HEK293 (cell line): ENCODE results near the gene VN1R4.
"Not testable (repeated sequence)": the region's sequence is repeated elsewhere in the genome, so short reads cannot be mapped to it uniquely, and the experiment has no call there.

ENCODE experiments used
- CTCF ChIA-PET: fragments of 350-600 bp; formaldehyde crosslinking; extraction: SDS; loops from one replicate; lab custom pipeline; 2021; ENCODE audit warnings: antibody characterized with exemption; lab: Yijun Ruan, JAX
- POLR2A ChIA-PET: fragments of 300-600 bp; formaldehyde crosslinking; extraction: SDS; loops from one replicate; lab custom pipeline; 2020; ENCODE audit warnings: antibody characterized with exemption, inconsistent platforms; lab: Yijun Ruan, JAX
- H3K27ac ChIP-seq: fragments of 200-500 bp; sonication (Bioruptor generic); 2 replicates; pipeline ENCODE4 v1.5.1; 2014; ENCODE audit warnings: low read depth, low read length, control low read depth, inconsistent platforms; ENCODE audit errors: extremely low read depth
- H3K36me3 ChIP-seq, 2 experiments: fragments of 200-500 bp in 1 of 2; sonication (Bioruptor generic) in 1 of 2; 1 replicate in 1 of 2; 2 replicates in 1 of 2; pipeline ENCODE4 v1.5.1; 2014 to 2017; ENCODE audit warnings: inconsistent platforms in 2 of 2, low read length in 2 of 2; ENCODE audit not compliant: control insufficient read depth in 2 of 2, insufficient read depth in 1 of 2
- H3K4me1 ChIP-seq: fragments of 200-500 bp; sonication (Bioruptor generic); 2 replicates; pipeline ENCODE4 v1.5.1; 2014; ENCODE audit warnings: mild to moderate bottlenecking, low read length, inconsistent platforms; ENCODE audit not compliant: control insufficient read depth, insufficient read depth
- H3K4me3 ChIP-seq: 2 replicates; pipeline ENCODE4 v1.5.1; 2011; ENCODE audit warnings: low read depth, mild to moderate bottlenecking, control low read depth, low read length, moderate library complexity
- H3K9me3 ChIP-seq: fragments of 200-500 bp; sonication (Bioruptor generic); 2 replicates; pipeline ENCODE4 v1.5.1; 2014; ENCODE audit warnings: low read depth, low read length, inconsistent platforms; ENCODE audit not compliant: control insufficient read depth, insufficient read depth
- GLIS2 ChIP-seq: fragments of 450-650 bp; formaldehyde crosslinking; IDR thresholded peaks from 2 replicates; pipeline ENCODE4 v1.5.1; 2016; ENCODE audit warnings: missing biosample characterization, missing genetic modification characterization
- KLF17 ChIP-seq: fragments of 450-650 bp; formaldehyde crosslinking; IDR thresholded peaks from 2 replicates; pipeline ENCODE4 v1.5.1; 2016; ENCODE audit warnings: missing biosample characterization, missing genetic modification characterization
- RBAK ChIP-seq: fragments of 450-650 bp; formaldehyde crosslinking; IDR thresholded peaks from 2 replicates; pipeline ENCODE4 v1.5.1; 2016; ENCODE audit warnings: missing biosample characterization, missing genetic modification characterization
- SP2 ChIP-seq: fragments of 450-650 bp; formaldehyde crosslinking; IDR thresholded peaks from 2 replicates; pipeline ENCODE4 v1.5.1; 2016; ENCODE audit warnings: missing biosample characterization, missing genetic modification characterization
- SP3 ChIP-seq: fragments of 450-650 bp; formaldehyde crosslinking; IDR thresholded peaks from 2 replicates; pipeline ENCODE4 v1.5.1; 2016; ENCODE audit warnings: missing biosample characterization, missing genetic modification characterization
- ZNF140 ChIP-seq: fragments of 450-650 bp; formaldehyde crosslinking; IDR thresholded peaks from 2 replicates; pipeline ENCODE4 v1.5.1; 2016; ENCODE audit warnings: missing biosample characterization, missing genetic modification characterization
- ZNF184 ChIP-seq: fragments of 450-650 bp; IDR thresholded peaks from 2 replicates; pipeline ENCODE4 v1.5.1; 2018; ENCODE audit warnings: missing biosample characterization, mild to moderate bottlenecking, missing genetic modification characterization
- ZNF280C ChIP-seq: fragments of 450-650 bp; formaldehyde crosslinking; IDR thresholded peaks from 2 replicates; pipeline ENCODE4 v1.5.1; 2016; ENCODE audit warnings: missing biosample characterization, missing genetic modification characterization
- ZNF394 ChIP-seq: fragments of 450-650 bp; formaldehyde crosslinking; IDR thresholded peaks from 2 replicates; pipeline ENCODE4 v1.5.1; 2016; ENCODE audit warnings: missing biosample characterization, missing genetic modification characterization, mild to moderate bottlenecking, moderate library complexity, borderline replicate concordance
- ZNF423 ChIP-seq: fragments of 450-650 bp; formaldehyde crosslinking; IDR thresholded peaks from 2 replicates; pipeline ENCODE4 v1.5.1; 2016; ENCODE audit warnings: missing biosample characterization, missing genetic modification characterization
- ZNF426 ChIP-seq: fragments of 450-650 bp; formaldehyde crosslinking; IDR thresholded peaks from 2 replicates; pipeline ENCODE4 v1.5.1; 2017; ENCODE audit warnings: missing biosample characterization, missing genetic modification characterization, mild to moderate bottlenecking, inconsistent platforms, moderate library complexity
- ZNF48 ChIP-seq: fragments of 450-650 bp; formaldehyde crosslinking; IDR thresholded peaks from 2 replicates; pipeline ENCODE4 v1.5.1; 2016; ENCODE audit warnings: missing biosample characterization, missing genetic modification characterization
- ZNF544 ChIP-seq: fragments of 450-650 bp; formaldehyde crosslinking; IDR thresholded peaks from 2 replicates; pipeline ENCODE4 v1.5.0; 2017; ENCODE audit warnings: missing biosample characterization, missing genetic modification characterization
- ZNF610 ChIP-seq: fragments of 450-650 bp; formaldehyde crosslinking; IDR thresholded peaks from 2 replicates; pipeline ENCODE4 v1.5.1; 2016; ENCODE audit warnings: missing biosample characterization, missing genetic modification characterization, borderline replicate concordance
- ZNF626 ChIP-seq: fragments of 450-650 bp; sonication (Bioruptor Pico); formaldehyde crosslinking; IDR thresholded peaks from 2 replicates; pipeline ENCODE4 v1.5.1; 2018; ENCODE audit warnings: missing biosample characterization, missing genetic modification characterization, inconsistent platforms
- ZNF658 ChIP-seq: fragments of 450-650 bp; formaldehyde crosslinking; IDR thresholded peaks from 2 replicates; pipeline ENCODE4; 2016; ENCODE audit warnings: missing biosample characterization, missing genetic modification characterization
- ZNF677 ChIP-seq: fragments of 450-650 bp; IDR thresholded peaks from 2 replicates; pipeline ENCODE4 v1.5.0; 2018; ENCODE audit warnings: missing biosample characterization, mild to moderate bottlenecking, missing genetic modification characterization, moderate library complexity
- ZNF707 ChIP-seq: fragments of 450-650 bp; formaldehyde crosslinking; IDR thresholded peaks from 2 replicates; pipeline ENCODE4 v1.5.1; 2016; ENCODE audit warnings: missing biosample characterization, missing genetic modification characterization
- ZNF768 ChIP-seq: fragments of 450-650 bp; formaldehyde crosslinking; IDR thresholded peaks from 2 replicates; pipeline ENCODE4 v1.5.1; 2018; ENCODE audit warnings: missing biosample characterization, mild to moderate bottlenecking, missing genetic modification characterization
- ZNF785 ChIP-seq: fragments of 450-650 bp; formaldehyde crosslinking; IDR thresholded peaks from 2 replicates; pipeline ENCODE4 v1.5.1; 2016; ENCODE audit warnings: missing biosample characterization, missing genetic modification characterization

Gene VN1R4

GRCh38 chr19:53290758-53291549, 23.4 kb upstream of the VN1R4 start (continued):
- TF ChIP-seq ZNF280C (tag by site-specific recombination) (no peak), ZNF768 (tag by site-specific recombination) (no peak), ZNF658 (tag by site-specific recombination) (no peak), ZNF544 (tag by site-specific recombination) (no peak), ZNF426 (tag by site-specific recombination) (no peak), ZNF184 (tag by site-specific recombination) (no peak), ZNF785 (tag by site-specific recombination) (no peak), ZNF140 (no peak), ZNF707 (tag by site-specific recombination) (no peak)

GRCh38 chr19:53285087-53285486, 17.6 kb upstream of the VN1R4 start:
- Histone ChIP-seq H3K27ac (no peak overlapping the region), H3K4me3 (no peak overlapping the region), H3K4me1 (no peaks in the 10 kb centered on the region), H3K36me3 (no peaks in the 10 kb centered on the region), H3K9me3 (no peaks in the 10 kb centered on the region; the same call in 1 of the 2 replicates)
- ChIA-PET CTCF (no interaction called here), POLR2A (no interaction called here)
- TF ChIP-seq ZNF184 (tag by site-specific recombination) (no peak), ZNF677 (tag by site-specific recombination) (no peak), SP3 (tag by site-specific recombination) (no peak), KLF17 (tag by site-specific recombination) (no peak), ZNF610 (tag by site-specific recombination) (no peak), SP2 (no peak), RBAK (tag by site-specific recombination) (no peak), ZNF394 (tag by site-specific recombination) (no peak), ZNF48 (tag by site-specific recombination) (no peak), ZNF626 (tag by site-specific recombination) (no peak), ZNF423 (tag by site-specific recombination) (no peak), GLIS2 (no peak)

- H3K9me3 ChIP-seq, H3K36me3 ChIP-seq, CTCF ChIA-PET, H3K4me3 ChIP-seq, POLR2A ChIA-PET, H3K4me1 ChIP-seq, H3K27ac ChIP-seq: not testable (repeated sequence)
Measured at GRCh38 chr19:53281947-53282346, 14.4 kb upstream of the VN1R4 start.
